Posterior cingulate gyrus (tissue), 11 donors: ENCODE results near the gene SH3TC1.
A peak's percentile ranks its signal among the peaks of the same experiment; 100 is the strongest.

ENCODE experiments used
- DNase-seq, 10 donors: peaks; one replicate each; pipeline versions ENCODE4 v3.0.0 to v3.0.0-alpha.2; 2020 to 2021; ENCODE audit warnings: mixed read lengths in 3 of 10
- intact Hi-C: fragments of 100-400 bp; cut with DNase I; formaldehyde crosslinking; loops from one replicate; pipeline ENCODE4 v1.15.1; 2023

SH3TC1 gene

GRCh38 chr4:8163026-8163425 is 36.1 kb upstream of the SH3TC1 start:
- intact Hi-C loops = no loop called here
- no peak for DNase-seq

- DNase-seq = no peak
- intact Hi-C loops = no loop called here
Observed at GRCh38 chr4:8163436-8164193, 35.5 kb upstream of the SH3TC1 start.

GRCh38 chr4:8164194-8164565 is 34.9 kb upstream of the SH3TC1 start:
- intact Hi-C loops = no loop called here

GRCh38 chr4:8164687-8165086 is 34.4 kb upstream of the SH3TC1 start:
- DNase-seq = peak in 1 of 10 donors; percentile 79
- intact Hi-C loops = no loop called here

More at GRCh38 chr4:8164194-8164565, 34.9 kb upstream of the SH3TC1 start:
- DNase-seq = peak in 1 of 10 donors; percentile 77

- intact Hi-C loops = no loop called here
- DNase-seq = no peak
Observed at GRCh38 chr4:8165374-8165896, 33.7 kb upstream of the SH3TC1 start.

GRCh38 chr4:8167291-8167690 is 31.8 kb upstream of the SH3TC1 start:
- intact Hi-C loops = no loop called here
- no peak for DNase-seq

- DNase-seq = peak in 1 of 10 donors; percentile 84
- intact Hi-C loops = no loop called here
Observed at GRCh38 chr4:8167815-8168214, 31.3 kb upstream of the SH3TC1 start.

GRCh38 chr4:8168232-8168631 is 30.9 kb upstream of the SH3TC1 start:
- intact Hi-C loops = no loop called here

GRCh38 chr4:8168832-8169598 is 30.1 kb upstream of the SH3TC1 start:
- intact Hi-C loops = no loop called here

More at GRCh38 chr4:8168232-8168631, 30.9 kb upstream of the SH3TC1 start:
- no peak for DNase-seq

GRCh38 chr4:8169763-8170162 is 29.3 kb upstream of the SH3TC1 start:
- DNase-seq = no peak
- intact Hi-C loops = no loop called here

More at GRCh38 chr4:8168832-8169598, 30.1 kb upstream of the SH3TC1 start:
- DNase-seq = no peak

GRCh38 chr4:8170341-8170740 is 28.7 kb upstream of the SH3TC1 start:
- no peak for DNase-seq
- intact Hi-C loops = no loop called here

- intact Hi-C loops = no loop called here
Observed at GRCh38 chr4:8171266-8171665, 27.8 kb upstream of the SH3TC1 start.

GRCh38 chr4:8171984-8172924 is 26.8 kb upstream of the SH3TC1 start:
- no peak for DNase-seq
- intact Hi-C loops = no loop called here

More at GRCh38 chr4:8171266-8171665, 27.8 kb upstream of the SH3TC1 start:
- no peak for DNase-seq

GRCh38 chr4:8173492-8174242 is 25.4 kb upstream of the SH3TC1 start:
- intact Hi-C loops = no loop called here
- DNase-seq = peak in 1 of 10 donors; percentile 47

- peak in 1 of 10 donors; percentile 63 for DNase-seq
- intact Hi-C loops = no loop called here
Observed at GRCh38 chr4:8174970-8175369, 24.1 kb upstream of the SH3TC1 start.

- intact Hi-C loops = no loop called here
Observed at GRCh38 chr4:8175686-8176085, 23.4 kb upstream of the SH3TC1 start.

GRCh38 chr4:8176547-8177399 is 22.3 kb upstream of the SH3TC1 start:
- DNase-seq = peak in 3 of 10 donors; percentile 31 to 85 (median 57)
- intact Hi-C loops = no loop called here

More at GRCh38 chr4:8175686-8176085, 23.4 kb upstream of the SH3TC1 start:
- no peak for DNase-seq

- peak in 1 of 10 donors; percentile 37 for DNase-seq
- intact Hi-C loops = no loop called here
Observed at GRCh38 chr4:8177552-8177951, 21.5 kb upstream of the SH3TC1 start.

- intact Hi-C loops = no loop called here
Observed at GRCh38 chr4:8177956-8178355, 21.1 kb upstream of the SH3TC1 start.

More at GRCh38 chr4:8177956-8178355, 21.1 kb upstream of the SH3TC1 start:
- no peak for DNase-seq
